Fibroblast of villous mesenchyme (primary cell): ENCODE results near the gene KLHL17. TPM values are rescaled to one million over a fixed set of nuclear protein-coding genes. Genes with fewer than 3 reads are reported as not detected.
A peak's percentile ranks its signal among the peaks of the same experiment; 100 is the strongest.
"Not testable (repeated sequence)": the region's sequence is repeated elsewhere in the genome, so short reads cannot be mapped to it uniquely, and the experiment has no call there.

Experiments used
- DNase-seq: peaks from one replicate; pipeline ENCODE4 v3.0.0-alpha.2; 2010; ENCODE audit warnings: low read depth
- H3K4me3 ChIP-seq: 2 replicates; pipeline ENCODE4 v1.5.1; 2011; ENCODE audit warnings: low read depth, mild to moderate bottlenecking, low read length
- CTCF ChIP-seq: IDR thresholded peaks from 2 replicates; pipeline ENCODE4 v1.5.1; 2012; ENCODE audit warnings: low read depth, mild to moderate bottlenecking, low read length; ENCODE audit not compliant: insufficient read depth
- total RNA-seq: library from RNA; depleted of rRNA; stranded (reverse); fragments of >200 nt; gene quantifications from 2 replicates; pipeline ENCODE4 v1.2.3, GENCODE V29; 2012

The KLHL17 gene
- total RNA-seq, 1 donor: 6.0 TPM

- DNase-seq: no peak
- H3K4me3 ChIP-seq: peak overlapping the region; percentile 34
- TF ChIP-seq CTCF: no peak
Measured at GRCh38 chr1:984476-984814, 24.1 kb downstream of the KLHL17 start.

GRCh38 chr1:985126-985525, 24.7 kb downstream of the KLHL17 start:
- DNase-seq: no peak
- no peak overlapping the region for H3K4me3 ChIP-seq

GRCh38 chr1:988061-988460, 27.7 kb downstream of the KLHL17 start:
- not testable (repeated sequence) for DNase-seq, H3K4me3 ChIP-seq

More at GRCh38 chr1:985126-985525, 24.7 kb downstream of the KLHL17 start:
- no peak for TF ChIP-seq CTCF

- H3K4me3 ChIP-seq, DNase-seq: not testable (repeated sequence)
Measured at GRCh38 chr1:991275-991674, 30.9 kb downstream of the KLHL17 start.

GRCh38 chr1:991895-992294, 31.5 kb downstream of the KLHL17 start:
- TF ChIP-seq CTCF: no peak
- no peak overlapping the region for H3K4me3 ChIP-seq
- no peak for DNase-seq

- DNase-seq: no peak
- H3K4me3 ChIP-seq: no peak overlapping the region
- no peak for TF ChIP-seq CTCF
Measured at GRCh38 chr1:992362-992761, 32.0 kb downstream of the KLHL17 start.

- DNase-seq: no peak
- no peak overlapping the region for H3K4me3 ChIP-seq
- TF ChIP-seq CTCF: no peak
Measured at GRCh38 chr1:993379-993995, 33.1 kb downstream of the KLHL17 start.

GRCh38 chr1:994546-994945, 34.2 kb downstream of the KLHL17 start:
- DNase-seq, H3K4me3 ChIP-seq: not testable (repeated sequence)
